Vagina (tissue), 2 donors: ENCODE measurements around the gene CD8A.

ENCODE experiments used
- POLR2A ChIP-seq, 2 donors: fragments of 450-650 bp; IDR thresholded peaks; one replicate each; pipeline ENCODE4 v1.6.1; 2017; ENCODE audit warnings: antibody characterized with exemption in 2 of 2, mild to moderate bottlenecking in 2 of 2, moderate library complexity in 2 of 2
- TF ChIP-seq, protein P1 (sequence below), 3 experiments: fragments of 450-650 bp in 2 of 3; fragments of 200-600 bp in 1 of 3; sonication (generic) in 1 of 3; IDR thresholded peaks; one replicate each; pipeline ENCODE4 v1.5.1; 2017 to 2019; ENCODE audit warnings: antibody characterized with exemption in 3 of 3, mild to moderate bottlenecking in 2 of 3, moderate library complexity in 2 of 3

DNA sequence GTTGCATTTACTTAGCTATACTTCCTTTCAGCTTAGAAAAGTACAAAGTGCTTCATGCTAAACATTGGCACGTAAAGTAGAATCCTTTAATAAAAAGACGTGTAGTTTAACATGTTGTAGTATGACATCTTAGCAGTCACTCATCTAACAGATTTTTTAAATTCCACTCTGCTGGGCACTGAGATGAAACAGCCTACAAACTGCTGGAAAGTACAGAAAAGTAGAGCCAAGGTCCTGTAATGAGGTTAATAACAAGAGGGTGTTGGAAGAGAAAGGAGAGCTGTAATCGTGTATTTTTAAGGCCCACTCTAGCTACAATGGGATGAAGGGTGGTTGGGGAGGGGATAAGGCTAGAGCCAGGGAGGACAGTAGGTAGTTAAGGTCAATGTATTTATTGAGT lies 10.7 kb downstream of the CD8A start:
- TF ChIP-seq POLR2A (IDR thresholded peaks at IDR 0.05), result no peak
- TF ChIP-seq, protein P1, sequence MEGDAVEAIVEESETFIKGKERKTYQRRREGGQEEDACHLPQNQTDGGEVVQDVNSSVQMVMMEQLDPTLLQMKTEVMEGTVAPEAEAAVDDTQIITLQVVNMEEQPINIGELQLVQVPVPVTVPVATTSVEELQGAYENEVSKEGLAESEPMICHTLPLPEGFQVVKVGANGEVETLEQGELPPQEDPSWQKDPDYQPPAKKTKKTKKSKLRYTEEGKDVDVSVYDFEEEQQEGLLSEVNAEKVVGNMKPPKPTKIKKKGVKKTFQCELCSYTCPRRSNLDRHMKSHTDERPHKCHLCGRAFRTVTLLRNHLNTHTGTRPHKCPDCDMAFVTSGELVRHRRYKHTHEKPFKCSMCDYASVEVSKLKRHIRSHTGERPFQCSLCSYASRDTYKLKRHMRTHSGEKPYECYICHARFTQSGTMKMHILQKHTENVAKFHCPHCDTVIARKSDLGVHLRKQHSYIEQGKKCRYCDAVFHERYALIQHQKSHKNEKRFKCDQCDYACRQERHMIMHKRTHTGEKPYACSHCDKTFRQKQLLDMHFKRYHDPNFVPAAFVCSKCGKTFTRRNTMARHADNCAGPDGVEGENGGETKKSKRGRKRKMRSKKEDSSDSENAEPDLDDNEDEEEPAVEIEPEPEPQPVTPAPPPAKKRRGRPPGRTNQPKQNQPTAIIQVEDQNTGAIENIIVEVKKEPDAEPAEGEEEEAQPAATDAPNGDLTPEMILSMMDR (IDR thresholded peaks at IDR 0.05), result no peak
